ENCODE data around the gene RTN4RL2.

DNA sequence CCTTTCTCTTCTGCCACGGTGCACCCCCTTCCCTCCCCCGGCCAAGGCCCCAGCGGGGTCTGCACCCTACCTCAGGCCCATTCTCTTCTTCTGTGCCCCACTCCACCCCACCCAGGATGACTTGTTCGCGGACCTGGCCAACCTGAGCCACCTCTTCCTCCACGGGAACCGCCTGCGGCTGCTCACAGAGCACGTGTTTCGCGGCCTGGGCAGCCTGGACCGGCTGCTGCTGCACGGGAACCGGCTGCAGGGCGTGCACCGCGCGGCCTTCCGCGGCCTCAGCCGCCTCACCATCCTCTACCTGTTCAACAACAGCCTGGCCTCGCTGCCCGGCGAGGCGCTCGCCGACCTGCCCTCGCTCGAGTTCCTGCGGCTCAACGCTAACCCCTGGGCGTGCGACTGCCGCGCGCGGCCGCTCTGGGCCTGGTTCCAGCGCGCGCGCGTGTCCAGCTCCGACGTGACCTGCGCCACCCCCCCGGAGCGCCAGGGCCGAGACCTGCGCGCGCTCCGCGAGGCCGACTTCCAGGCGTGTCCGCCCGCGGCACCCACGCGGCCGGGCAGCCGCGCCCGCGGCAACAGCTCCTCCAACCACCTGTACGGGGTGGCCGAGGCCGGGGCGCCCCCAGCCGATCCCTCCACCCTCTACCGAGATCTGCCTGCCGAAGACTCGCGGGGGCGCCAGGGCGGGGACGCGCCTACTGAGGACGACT, 15.9 kb downstream of the RTN4RL2 start:
- TF ChIP-seq, protein P1, sequence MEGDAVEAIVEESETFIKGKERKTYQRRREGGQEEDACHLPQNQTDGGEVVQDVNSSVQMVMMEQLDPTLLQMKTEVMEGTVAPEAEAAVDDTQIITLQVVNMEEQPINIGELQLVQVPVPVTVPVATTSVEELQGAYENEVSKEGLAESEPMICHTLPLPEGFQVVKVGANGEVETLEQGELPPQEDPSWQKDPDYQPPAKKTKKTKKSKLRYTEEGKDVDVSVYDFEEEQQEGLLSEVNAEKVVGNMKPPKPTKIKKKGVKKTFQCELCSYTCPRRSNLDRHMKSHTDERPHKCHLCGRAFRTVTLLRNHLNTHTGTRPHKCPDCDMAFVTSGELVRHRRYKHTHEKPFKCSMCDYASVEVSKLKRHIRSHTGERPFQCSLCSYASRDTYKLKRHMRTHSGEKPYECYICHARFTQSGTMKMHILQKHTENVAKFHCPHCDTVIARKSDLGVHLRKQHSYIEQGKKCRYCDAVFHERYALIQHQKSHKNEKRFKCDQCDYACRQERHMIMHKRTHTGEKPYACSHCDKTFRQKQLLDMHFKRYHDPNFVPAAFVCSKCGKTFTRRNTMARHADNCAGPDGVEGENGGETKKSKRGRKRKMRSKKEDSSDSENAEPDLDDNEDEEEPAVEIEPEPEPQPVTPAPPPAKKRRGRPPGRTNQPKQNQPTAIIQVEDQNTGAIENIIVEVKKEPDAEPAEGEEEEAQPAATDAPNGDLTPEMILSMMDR (IDR thresholded peaks at IDR 0.05), result no peak
- no peak for TF ChIP-seq POLR2A (IDR thresholded peaks at IDR 0.05)
